DMS114 treated with DMSO at 0.1 percent for 48 hours (cell line): ENCODE results near the gene MICAL3.

Experiments
- DNase-seq: peaks from one replicate; lab custom pipeline; 2025; ENCODE audit not compliant: unreplicated experiment; lab: John Stamatoyannopoulos, UW

The MICAL3 gene

GRCh38 chr22:17976121-17976520, 48.2 kb downstream of the MICAL3 start:
- DNase-seq, result no peak

GRCh38 chr22:17974703-17975372, 49.5 kb downstream of the MICAL3 start:
- no peak for DNase-seq

DNA sequence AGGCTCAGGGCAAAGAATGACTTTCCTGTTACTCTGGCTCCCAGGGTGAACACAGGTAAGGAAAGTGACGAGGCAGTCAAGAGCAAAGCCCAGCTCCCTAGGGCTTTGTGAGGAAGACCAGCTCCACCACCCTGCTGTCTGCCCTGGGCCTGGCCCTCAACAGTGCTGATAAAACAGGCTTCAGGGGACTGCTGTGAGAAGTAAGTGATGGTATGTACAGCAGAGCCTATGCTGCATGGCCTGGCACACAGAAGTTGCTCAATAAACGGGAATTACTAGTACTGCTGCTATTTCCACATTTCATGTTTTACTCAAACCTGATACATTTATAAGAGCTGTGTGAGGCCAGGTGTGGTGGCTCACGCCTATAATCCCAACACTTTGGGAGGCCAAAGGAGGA, 50.3 kb downstream of the MICAL3 start:
- DNase-seq, result no peak

DNA sequence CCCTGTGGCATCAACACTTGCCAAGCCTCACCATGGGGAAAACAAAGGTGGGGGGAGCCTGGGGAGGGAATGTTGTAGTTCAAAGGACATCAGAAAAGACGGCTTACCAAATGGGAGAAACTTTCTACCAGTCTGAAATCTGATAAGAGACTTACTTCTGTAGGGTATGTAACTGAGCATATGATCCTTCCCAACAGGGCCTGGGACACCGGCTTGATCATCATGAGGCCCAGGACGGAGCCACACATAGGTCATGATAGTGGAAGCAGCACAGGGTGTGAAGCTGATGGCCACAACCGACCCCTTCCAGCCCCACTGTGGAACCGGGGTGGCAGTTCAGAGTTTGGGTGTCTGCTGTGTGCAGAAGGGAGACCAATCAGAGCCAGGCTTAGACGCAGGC, 51.1 kb downstream of the MICAL3 start:
- DNase-seq, result no peak

- DNase-seq, result no peak
These were observed 51.8 kb downstream of the MICAL3 start for GRCh38 chr22:17972385-17973191.

DNA sequence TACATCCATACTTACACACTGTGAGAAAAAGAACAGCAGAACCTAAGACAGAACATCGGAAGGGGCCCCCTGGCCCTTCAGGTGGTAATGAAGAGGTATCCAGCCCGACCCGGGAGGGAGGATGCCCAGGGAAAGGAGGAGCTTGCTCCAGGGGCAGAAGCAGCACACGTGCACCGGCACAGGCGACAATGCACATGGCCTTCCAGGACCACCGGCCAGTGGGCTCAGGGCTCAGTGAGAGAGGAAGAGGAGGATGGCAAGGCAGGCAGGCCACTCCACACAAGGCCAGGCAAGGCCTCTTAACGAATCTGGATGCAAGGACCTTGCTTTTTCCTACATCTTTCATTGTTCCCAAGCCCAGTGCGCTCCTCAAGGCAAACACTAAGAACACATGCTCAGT, 52.6 kb downstream of the MICAL3 start:
- DNase-seq, result no peak

DNA sequence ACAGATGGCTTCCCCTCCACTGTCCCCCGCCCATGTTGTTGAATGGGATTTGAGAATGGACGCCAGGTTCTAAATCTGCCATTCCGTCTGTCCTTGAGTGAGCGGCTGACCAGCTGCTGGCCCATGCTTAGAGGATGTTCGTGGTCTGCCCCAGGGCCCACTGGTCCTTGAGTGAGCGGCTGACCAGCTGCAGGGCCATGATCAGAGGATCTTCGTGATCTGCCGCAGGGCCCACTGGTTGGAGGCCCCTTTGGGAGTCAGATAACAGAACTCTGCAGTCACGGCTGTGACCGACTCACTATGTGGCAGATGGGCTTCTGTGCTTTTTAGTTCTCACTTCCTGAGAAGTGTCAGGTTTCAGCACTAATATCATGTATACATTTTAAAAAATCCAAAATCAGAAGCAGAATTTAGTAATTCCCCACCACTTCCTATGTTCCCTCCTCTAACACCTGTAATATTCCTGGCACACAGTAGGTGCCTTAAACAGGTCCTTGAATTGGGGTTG, 54.1 kb downstream of the MICAL3 start:
- DNase-seq, result no peak

GRCh38 chr22:17969701-17970113, 54.7 kb downstream of the MICAL3 start:
- no peak for DNase-seq

DNA sequence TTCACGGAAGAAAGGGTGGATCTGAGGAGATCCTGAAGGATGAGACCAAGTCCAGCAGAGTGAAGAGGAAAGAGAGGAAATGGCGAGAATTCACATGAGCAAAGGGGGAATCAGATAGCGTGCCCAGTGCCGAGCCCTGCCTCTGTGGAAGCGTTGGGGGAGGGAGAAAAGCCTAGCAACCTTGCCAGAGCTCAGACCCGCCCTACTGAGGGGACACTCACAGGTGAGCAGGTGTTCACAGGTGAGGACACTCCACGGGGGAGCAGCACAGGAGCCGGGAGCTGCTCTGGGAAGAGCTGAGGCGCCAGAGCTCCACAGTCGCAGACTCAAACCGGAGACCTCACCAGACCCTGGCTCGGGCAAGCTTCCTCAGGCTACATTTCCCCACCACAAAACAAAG, 56.2 kb downstream of the MICAL3 start:
- no peak for DNase-seq

- no peak for DNase-seq
These were observed 58.0 kb downstream of the MICAL3 start for GRCh38 chr22:17966403-17966717.

- DNase-seq, result no peak
These were observed 58.6 kb downstream of the MICAL3 start for GRCh38 chr22:17965538-17966402.

- DNase-seq, result no peak
These were observed 59.7 kb downstream of the MICAL3 start for GRCh38 chr22:17964643-17965042.

DNA sequence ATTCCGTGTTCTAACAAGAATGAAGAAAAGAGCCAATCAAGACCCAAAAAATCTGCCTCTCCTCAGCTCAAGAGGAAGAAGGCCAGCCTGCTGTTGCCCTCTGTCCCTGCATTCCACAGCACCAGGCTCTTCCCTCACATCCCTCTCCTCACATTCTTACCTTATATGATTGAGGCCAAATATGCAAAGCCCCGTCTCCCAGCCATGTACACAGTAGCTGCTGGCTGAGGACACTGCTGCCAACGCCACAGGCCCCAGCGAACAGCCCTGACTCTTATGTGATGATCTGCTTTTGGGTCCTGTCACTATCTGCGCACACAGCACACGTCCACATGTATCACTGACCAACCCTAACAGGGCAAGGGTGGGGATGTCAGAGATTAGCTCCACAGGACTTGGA, 60.2 kb downstream of the MICAL3 start:
- DNase-seq, result no peak

- no peak for DNase-seq
These were observed 61.3 kb downstream of the MICAL3 start for GRCh38 chr22:17963015-17963414.

- no peak for DNase-seq
These were observed 62.2 kb downstream of the MICAL3 start for GRCh38 chr22:17962168-17962567.

- DNase-seq, result no peak
These were observed 63.0 kb downstream of the MICAL3 start for GRCh38 chr22:17961446-17961729.

DNA sequence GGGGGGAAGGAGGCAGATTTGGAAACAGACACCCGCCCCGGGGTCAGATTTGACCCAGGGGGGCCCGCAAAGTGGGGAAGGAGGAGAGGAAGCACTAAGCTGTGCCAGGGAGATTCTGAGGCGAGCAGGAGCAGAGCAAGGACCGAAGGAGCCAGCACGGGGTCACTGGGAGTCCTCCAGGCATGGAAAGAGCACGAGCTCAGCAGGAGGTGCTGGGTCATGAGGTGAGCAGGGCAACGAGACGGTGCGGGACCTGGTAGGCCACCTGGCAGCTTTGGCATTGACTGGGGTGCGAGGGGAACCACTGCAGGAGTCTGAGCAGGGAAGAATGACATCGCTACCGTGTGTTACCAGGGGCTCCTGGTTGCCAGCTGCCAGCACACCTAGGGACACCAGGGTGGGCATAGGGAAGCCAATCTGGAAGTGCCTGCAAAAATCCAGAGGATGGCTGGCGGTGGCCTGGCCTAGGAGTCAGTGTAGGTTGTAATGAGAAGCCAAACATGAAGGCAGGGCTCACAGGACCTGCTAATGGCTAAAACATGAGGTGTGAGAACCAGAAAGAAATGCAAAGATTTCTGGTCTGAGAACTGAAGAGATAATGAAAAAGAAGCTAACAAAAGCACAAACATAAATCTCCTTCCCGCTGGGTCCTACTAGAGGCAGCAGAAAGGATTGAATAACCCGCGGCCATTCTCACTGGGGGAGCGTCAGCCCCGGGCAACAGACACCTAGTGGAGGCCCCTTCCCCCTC, 63.5 kb downstream of the MICAL3 start:
- DNase-seq, result no peak

DNA sequence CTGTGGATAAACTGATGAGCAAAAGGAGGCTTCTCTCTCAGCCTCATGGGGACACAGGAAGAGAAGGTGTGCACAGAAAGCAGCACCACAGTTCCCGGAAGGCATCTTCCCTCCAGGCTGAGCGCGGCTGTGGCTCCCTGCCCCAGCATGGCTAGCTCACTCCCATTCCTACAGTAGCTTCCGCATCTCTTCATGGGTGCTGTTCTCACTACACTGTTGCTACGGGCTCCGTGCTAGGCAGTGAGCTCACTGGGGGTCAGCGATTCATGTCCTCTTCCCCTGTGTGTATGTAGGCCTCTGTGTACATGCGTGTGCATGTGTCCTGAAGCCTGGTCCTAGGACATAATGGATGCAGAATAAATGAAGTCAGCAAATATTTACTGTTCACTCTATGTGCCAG, 64.3 kb downstream of the MICAL3 start:
- DNase-seq, result no peak

- DNase-seq, result no peak
These were observed 66.2 kb downstream of the MICAL3 start for GRCh38 chr22:17958166-17958565.

DNA sequence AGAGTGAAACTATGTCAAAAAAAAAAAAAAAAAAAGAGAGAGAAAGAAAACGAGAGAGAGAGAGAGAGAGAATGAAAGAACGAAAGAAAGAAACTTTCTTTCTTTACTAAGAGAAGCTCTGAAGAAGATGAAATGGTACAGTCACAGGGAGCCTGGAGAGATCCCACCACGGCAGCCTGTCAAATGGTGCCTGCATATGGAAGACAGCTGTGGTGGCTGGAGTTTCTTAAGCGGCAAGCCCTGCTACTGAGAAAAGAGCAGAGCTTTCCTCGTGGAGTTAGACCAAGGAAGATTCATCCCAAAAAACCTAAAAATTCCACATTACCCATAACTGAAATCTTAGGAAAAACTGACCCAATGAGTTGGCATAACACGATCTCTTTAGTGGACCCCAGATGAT, 66.7 kb downstream of the MICAL3 start:
- DNase-seq, result no peak

DNA sequence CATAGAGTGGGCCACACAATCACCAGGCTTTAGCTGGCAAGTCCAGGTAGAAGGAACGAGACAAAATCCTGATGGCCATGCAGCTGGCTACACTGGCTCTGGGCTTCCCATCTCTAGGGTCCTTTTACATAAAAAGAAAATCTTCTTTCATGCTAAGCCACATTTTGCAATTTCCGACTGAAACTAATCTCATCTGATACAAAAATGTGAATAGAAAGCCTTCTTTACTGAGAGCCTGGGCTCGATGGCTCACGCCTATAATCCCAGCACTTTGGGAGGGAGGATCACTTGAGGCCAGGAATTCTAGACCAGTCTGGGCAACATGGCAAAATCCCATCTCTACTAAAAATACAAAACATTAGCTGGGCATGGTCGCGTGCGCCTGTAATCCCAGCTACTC, 67.2 kb downstream of the MICAL3 start:
- no peak for DNase-seq
